Skin epidermis (tissue), 12 donors: Measurements from ENCODE around the gene CYP2S1.
"Not testable (repeated sequence)": the region's sequence is repeated elsewhere in the genome, so short reads cannot be mapped to it uniquely, and the experiment has no call there.

Experiments
- H3K27ac ChIP-seq, 21 experiments: fragments of 200-600 bp; sonication (generic) in 11 of 21; one replicate each; pipeline ENCODE4 v1.5.0; 2020; ENCODE audit warnings: mild to moderate bottlenecking in 3 of 21, inconsistent platforms in 2 of 21, moderate library complexity in 2 of 21
- H3K4me3 ChIP-seq, 7 experiments: fragments of 200-600 bp; sonication (generic) in 2 of 7; one replicate each; pipeline ENCODE4 v1.5.0; 2020; ENCODE audit warnings: inconsistent platforms in 2 of 7, mild to moderate bottlenecking in 2 of 7, moderate library complexity in 1 of 7

Gene CYP2S1

DNA sequence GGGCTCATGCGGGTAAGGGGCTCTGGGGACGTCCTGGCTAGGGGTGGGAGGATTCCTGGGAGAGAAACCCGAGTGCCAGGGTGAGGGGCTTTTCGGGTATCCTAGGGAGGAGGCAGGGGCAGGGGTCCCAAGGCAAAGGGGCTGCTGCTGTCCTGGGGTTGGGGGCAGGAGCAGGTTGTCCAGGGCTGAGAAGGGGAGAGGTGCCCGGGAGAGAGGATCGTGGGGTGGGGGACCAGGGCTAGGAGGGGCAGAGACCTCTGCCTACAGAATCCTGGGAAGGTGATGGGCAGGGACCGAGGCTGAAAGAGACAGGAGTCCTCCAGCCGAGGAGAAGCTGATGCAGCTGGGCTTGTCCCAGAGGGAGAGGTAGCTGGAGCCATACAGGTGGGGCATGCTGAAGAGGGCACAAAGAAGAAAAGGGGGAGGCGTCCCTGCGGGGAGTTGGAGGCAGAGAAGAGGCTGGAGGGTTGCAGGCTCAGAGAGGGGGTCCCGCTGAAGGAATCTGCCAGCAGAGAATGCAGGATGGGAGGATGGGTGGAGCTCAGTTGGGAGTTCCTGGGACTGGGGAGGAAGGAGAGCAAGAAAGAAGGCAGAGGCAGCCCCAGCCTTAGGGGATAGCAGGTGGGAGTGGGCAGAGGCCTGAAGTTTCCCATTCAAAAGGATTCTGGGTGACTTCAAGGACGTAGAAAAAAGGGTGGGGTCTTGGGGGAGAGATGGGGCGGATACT is 574 bp downstream of the CYP2S1 start:
- peak overlapping the region; percentile 35 to 56 (median 37) for H3K4me3 ChIP-seq
- peak overlapping the region in 15 of 21 experiments; percentile 5 to 78 (median 49) for H3K27ac ChIP-seq

- H3K4me3 ChIP-seq, result peak overlapping the region in 5 of 7 experiments; percentile 35 to 56 (median 37)
These were observed 1.1 kb downstream of the CYP2S1 start for GRCh38 chr19:41194157-41194552.

DNA sequence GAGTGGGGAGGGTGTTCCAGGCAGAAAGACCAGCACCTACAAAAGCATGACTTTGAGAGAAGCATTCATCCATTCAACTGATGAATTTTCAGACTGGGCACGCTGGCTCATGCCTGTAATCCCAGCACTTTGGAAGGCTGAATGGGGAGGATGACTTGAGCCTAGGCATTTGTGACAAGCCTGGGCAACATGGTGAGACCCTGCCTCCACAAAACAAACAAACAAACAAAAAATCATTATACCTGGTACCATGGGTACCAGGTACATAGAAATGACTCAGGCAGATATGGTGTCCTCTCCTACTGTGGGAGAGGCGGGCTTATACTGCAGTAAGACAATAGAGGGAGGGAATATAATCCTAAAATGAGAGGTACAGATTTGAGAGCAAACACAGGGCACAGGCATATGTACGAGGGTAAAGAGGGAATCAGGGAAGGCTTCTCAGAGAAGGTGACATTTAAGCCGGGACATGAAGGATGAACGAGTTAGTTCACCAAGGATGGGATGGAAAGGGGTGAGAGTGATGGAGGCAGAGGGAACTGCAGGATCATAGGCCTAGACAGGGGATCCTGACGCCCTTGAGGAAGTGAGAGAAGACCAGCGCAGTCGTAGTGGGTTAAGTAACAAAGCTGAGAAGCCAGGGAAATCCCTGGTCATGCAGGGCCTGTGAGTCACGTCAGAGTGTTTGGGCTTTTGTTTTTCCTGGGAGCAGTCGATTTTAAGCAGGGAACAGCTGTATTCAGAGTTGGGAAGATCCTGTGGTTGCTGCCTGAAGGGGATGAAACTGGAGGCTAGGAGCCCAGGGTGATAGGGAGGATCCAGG is 2.9 kb downstream of the CYP2S1 start:
- Histone ChIP-seq H3K4me3 (no peak overlapping the region), H3K27ac (peak overlapping the region in 5 of 21 experiments; percentile 13 to 51 (median 39))

More at GRCh38 chr19:41194157-41194552, 1.1 kb downstream of the CYP2S1 start:
- H3K27ac ChIP-seq, result peak overlapping the region in 5 of 21 experiments; percentile 10 to 78 (median 49)

DNA sequence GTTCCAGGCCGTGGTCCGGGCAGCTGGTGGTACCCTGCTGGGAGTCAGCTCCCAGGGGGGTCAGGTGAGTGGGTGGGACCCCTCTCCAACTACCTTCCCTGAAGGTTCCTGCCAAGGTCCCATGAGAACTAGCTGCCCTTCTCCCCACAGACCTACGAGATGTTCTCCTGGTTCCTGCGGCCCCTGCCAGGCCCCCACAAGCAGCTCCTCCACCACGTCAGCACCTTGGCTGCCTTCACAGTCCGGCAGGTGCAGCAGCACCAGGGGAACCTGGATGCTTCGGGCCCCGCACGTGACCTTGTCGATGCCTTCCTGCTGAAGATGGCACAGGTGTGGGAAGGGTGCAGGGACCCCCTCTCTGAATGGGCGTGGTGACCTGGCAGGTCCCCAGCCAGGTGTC is 5.5 kb downstream of the CYP2S1 start:
- H3K27ac ChIP-seq, result no peak overlapping the region
- H3K4me3 ChIP-seq, result no peak overlapping the region

DNA sequence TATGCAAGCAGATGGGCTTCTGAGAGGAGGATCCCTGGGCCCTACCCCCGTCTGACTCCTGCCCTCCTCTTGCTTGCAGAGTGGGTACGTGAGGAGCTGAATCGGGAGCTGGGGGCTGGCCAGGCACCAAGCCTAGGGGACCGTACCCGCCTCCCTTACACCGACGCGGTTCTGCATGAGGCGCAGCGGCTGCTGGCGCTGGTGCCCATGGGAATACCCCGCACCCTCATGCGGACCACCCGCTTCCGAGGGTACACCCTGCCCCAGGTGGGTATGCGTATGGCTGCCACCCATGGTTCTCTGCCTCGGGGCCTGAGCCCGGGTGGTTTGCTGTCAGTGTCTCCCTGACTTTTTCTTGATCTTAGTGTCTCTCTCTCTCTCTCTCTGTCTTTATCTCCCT is 10.4 kb downstream of the CYP2S1 start:
- Histone ChIP-seq H3K4me3 (no peak overlapping the region), H3K27ac (no peak overlapping the region)

- H3K4me3 ChIP-seq, H3K27ac ChIP-seq: not testable (repeated sequence)
These were observed 11.3 kb downstream of the CYP2S1 start for GRCh38 chr19:41204338-41204737.

DNA sequence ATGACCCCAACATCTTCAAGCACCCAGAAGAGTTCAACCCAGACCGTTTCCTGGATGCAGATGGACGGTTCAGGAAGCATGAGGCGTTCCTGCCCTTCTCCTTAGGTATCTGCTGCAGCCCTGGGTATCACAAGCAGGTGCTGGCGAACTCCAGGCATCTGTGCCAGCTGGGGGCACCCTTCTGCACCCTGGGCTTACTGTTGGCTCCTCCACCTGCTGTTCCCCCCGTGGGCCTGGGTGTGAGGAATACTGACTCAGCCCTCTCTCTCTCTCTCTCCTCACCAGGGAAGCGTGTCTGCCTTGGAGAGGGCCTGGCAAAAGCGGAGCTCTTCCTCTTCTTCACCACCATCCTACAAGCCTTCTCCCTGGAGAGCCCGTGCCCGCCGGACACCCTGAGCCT is 13.0 kb downstream of the CYP2S1 start:
- no peak overlapping the region for H3K4me3 ChIP-seq
- H3K27ac ChIP-seq, result peak overlapping the region in 6 of 21 experiments; percentile 19 to 83 (median 43)

GRCh38 chr19:41206456-41206855 is 13.4 kb downstream of the CYP2S1 start:
- peak overlapping the region in 9 of 21 experiments; percentile 22 to 83 (median 43) for H3K27ac ChIP-seq
- no peak overlapping the region for H3K4me3 ChIP-seq

GRCh38 chr19:41206926-41207750 is 14.1 kb downstream of the CYP2S1 start:
- Histone ChIP-seq H3K4me3 (no peak overlapping the region), H3K27ac (peak overlapping the region in 9 of 21 experiments; percentile 15 to 83 (median 43))

GRCh38 chr19:41214161-41214560 is 21.1 kb downstream of the CYP2S1 start:
- no peak overlapping the region for H3K27ac ChIP-seq
- no peak overlapping the region for H3K4me3 ChIP-seq

GRCh38 chr19:41217741-41218140 is 24.7 kb downstream of the CYP2S1 start:
- H3K4me3 ChIP-seq, result no peak overlapping the region

GRCh38 chr19:41218249-41218614 is 25.2 kb downstream of the CYP2S1 start:
- Histone ChIP-seq H3K27ac (peak overlapping the region in 19 of 21 experiments; percentile 69 to 99 (median 87)), H3K4me3 (peak overlapping the region in 2 of 7 experiments; percentile 34 to 49)

More at GRCh38 chr19:41217741-41218140, 24.7 kb downstream of the CYP2S1 start:
- H3K27ac ChIP-seq, result peak overlapping the region in 12 of 21 experiments; percentile 69 to 99 (median 88)

GRCh38 chr19:41218615-41219507 is 25.8 kb downstream of the CYP2S1 start, which contains the start of gene AXL:
TSS of gene AXL (plus strand) at chr19:41219223. CDS start at chr19:41219393, 170 bp downstream.
- H3K4me3 ChIP-seq, result peak within 1 kb of the TSS; percentile 32 to 60 (median 48)
- peak within 1 kb of the TSS; percentile 41 to 99 (median 87) for H3K27ac ChIP-seq

- Histone ChIP-seq H3K27ac (peak overlapping the region in 20 of 21 experiments; percentile 60 to 99 (median 87)), H3K4me3 (peak overlapping the region; percentile 32 to 60 (median 48))
These were observed 27.0 kb downstream of the CYP2S1 start for GRCh38 chr19:41219924-41220567.

- Histone ChIP-seq H3K4me3 (peak overlapping the region; percentile 32 to 60 (median 48)), H3K27ac (peak overlapping the region in 17 of 21 experiments; percentile 34 to 99 (median 88))
These were observed 27.8 kb downstream of the CYP2S1 start for GRCh38 chr19:41220811-41221210.

- Histone ChIP-seq H3K4me3 (no peak overlapping the region), H3K27ac (peak overlapping the region in 11 of 21 experiments; percentile 31 to 99 (median 88))
These were observed 28.6 kb downstream of the CYP2S1 start for GRCh38 chr19:41221514-41222205.

GRCh38 chr19:41222240-41222639 is 29.2 kb downstream of the CYP2S1 start:
- H3K27ac ChIP-seq, result peak overlapping the region in 9 of 21 experiments; percentile 16 to 93 (median 86)
- H3K4me3 ChIP-seq, result no peak overlapping the region
